ENCODE results near the gene COG2. TPM values are rescaled to one million over a fixed set of nuclear protein-coding genes. Genes with fewer than 3 reads are reported as not detected.
A peak's percentile ranks its signal among the peaks of the same experiment; 100 is the strongest.

Gene COG2
- total and polyA plus RNA-seq, 2 of the 13 experiments (the other 11 are each of a cell fraction or from before 2014, with no cell fraction given): 16.8 to 36.3 TPM

DNA sequence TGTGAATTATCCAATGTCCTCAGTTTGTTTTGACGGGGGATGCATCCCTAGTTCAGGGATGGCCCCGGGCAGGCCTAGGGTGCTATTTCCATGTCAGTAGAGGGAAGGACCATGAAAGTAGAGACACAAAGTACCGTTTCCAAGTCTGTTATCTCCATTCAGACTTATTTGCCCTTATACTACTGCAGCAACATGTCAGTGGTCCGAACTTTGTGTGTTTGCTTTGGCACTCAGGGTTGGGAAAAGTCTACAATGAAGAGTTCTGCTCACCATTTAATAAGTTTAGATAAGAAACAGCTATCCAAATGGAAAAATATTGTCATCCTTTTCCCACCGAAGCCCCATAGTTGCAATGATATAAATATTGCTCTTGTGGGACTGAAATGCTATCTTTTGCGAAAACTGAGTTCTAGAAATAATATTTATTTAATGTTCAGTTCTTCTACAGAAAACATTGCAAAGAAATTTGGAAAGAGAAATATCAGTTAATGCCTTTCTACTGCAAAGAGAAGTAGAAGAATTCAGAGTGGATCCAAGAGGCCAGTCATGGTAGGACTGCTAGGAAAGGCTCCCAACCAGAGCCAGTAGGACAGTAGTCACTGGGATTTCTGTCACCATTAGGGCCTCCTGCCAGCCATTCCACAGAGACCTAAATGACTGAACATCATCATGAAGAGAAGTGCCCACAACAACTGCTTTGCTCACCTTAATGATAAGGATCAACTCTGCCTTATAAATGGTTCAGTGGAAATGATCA lies 83.2 kb downstream of the COG2 start (continued):
- no peak for TF ChIP-seq ATF4 (CRISPR knock-in tag; IDR thresholded peaks at IDR 0.05)
- TF ChIP-seq ZSCAN12 (CRISPR knock-in tag; IDR thresholded peaks at IDR 0.05): no peak
- no peak for TF ChIP-seq ZNF564 (CRISPR knock-in tag; IDR thresholded peaks at IDR 0.05)
- TF ChIP-seq, protein P1, sequence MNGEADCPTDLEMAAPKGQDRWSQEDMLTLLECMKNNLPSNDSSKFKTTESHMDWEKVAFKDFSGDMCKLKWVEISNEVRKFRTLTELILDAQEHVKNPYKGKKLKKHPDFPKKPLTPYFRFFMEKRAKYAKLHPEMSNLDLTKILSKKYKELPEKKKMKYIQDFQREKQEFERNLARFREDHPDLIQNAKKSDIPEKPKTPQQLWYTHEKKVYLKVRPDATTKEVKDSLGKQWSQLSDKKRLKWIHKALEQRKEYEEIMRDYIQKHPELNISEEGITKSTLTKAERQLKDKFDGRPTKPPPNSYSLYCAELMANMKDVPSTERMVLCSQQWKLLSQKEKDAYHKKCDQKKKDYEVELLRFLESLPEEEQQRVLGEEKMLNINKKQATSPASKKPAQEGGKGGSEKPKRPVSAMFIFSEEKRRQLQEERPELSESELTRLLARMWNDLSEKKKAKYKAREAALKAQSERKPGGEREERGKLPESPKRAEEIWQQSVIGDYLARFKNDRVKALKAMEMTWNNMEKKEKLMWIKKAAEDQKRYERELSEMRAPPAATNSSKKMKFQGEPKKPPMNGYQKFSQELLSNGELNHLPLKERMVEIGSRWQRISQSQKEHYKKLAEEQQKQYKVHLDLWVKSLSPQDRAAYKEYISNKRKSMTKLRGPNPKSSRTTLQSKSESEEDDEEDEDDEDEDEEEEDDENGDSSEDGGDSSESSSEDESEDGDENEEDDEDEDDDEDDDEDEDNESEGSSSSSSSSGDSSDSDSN (CRISPR knock-in tag; IDR thresholded peaks at IDR 0.05): no peak
- no peak for TF ChIP-seq ZBTB33 (CRISPR knock-in tag; IDR thresholded peaks at IDR 0.05)
- TF ChIP-seq SMARCC2 (IDR thresholded peaks at IDR 0.05): no peak
- TF ChIP-seq CHCHD3 (CRISPR knock-in tag; IDR thresholded peaks at IDR 0.05): no peak
- peak; percentile 56; the same call in 1 of the 2 replicates for TF ChIP-seq KAT8 (CRISPR knock-in tag; IDR thresholded peaks at IDR 0.05)
- no peak for TF ChIP-seq RFX3 (CRISPR knock-in tag; IDR thresholded peaks at IDR 0.05)
- no peak for TF ChIP-seq ZFP91 (CRISPR knock-in tag; IDR thresholded peaks at IDR 0.05; ENCODE audit: borderline replicate concordance)
- no peak for TF ChIP-seq ZNF777 (CRISPR knock-in tag; IDR thresholded peaks at IDR 0.05)
- no peak for TF ChIP-seq JARID2 (CRISPR knock-in tag; IDR thresholded peaks at IDR 0.05; ENCODE audit: insufficient replicate concordance)
- TF ChIP-seq ZNF598 (CRISPR knock-in tag; IDR thresholded peaks at IDR 0.05; ENCODE audit: borderline replicate concordance): no peak
- peak; percentile 89 for TF ChIP-seq TBX2 (CRISPR knock-in tag; IDR thresholded peaks at IDR 0.05; ENCODE audit: borderline replicate concordance)
- TF ChIP-seq FOXA1 (IDR thresholded peaks at IDR 0.05): no peak
- TF ChIP-seq FOXA1 (CRISPR knock-in tag; IDR thresholded peaks at IDR 0.05): peak; percentile 86
- TF ChIP-seq ZNF20 (CRISPR knock-in tag; IDR thresholded peaks at IDR 0.05): no peak
- no peak for TF ChIP-seq ATM (IDR thresholded peaks at IDR 0.05; ENCODE audit: borderline replicate concordance)
- no peak for TF ChIP-seq TEAD2 (CRISPR knock-in tag; IDR thresholded peaks at IDR 0.05)
- TF ChIP-seq GTF3A (CRISPR knock-in tag; conservative IDR thresholded peaks at IDR 0.05): no peak
- TF ChIP-seq ZKSCAN5 (CRISPR knock-in tag; IDR thresholded peaks at IDR 0.05): no peak
- no peak for TF ChIP-seq PHF8 (CRISPR knock-in tag; IDR thresholded peaks at IDR 0.05)
- peak; percentile 21; the same call in 1 of the 2 replicates for TF ChIP-seq ATF1 (CRISPR knock-in tag; IDR thresholded peaks at IDR 0.05)
- TF ChIP-seq, protein P2, sequence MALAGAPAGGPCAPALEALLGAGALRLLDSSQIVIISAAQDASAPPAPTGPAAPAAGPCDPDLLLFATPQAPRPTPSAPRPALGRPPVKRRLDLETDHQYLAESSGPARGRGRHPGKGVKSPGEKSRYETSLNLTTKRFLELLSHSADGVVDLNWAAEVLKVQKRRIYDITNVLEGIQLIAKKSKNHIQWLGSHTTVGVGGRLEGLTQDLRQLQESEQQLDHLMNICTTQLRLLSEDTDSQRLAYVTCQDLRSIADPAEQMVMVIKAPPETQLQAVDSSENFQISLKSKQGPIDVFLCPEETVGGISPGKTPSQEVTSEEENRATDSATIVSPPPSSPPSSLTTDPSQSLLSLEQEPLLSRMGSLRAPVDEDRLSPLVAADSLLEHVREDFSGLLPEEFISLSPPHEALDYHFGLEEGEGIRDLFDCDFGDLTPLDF (CRISPR knock-in tag; IDR thresholded peaks at IDR 0.05): no peak
